IMR-90 (cell line): ENCODE results near the gene RIMS1. TPM values are rescaled to one million over a fixed set of nuclear protein-coding genes. Genes with fewer than 3 reads are reported as not detected.

Source experiments
- ATAC-seq: fragments of 200-7000 bp; cut with Tn5 transposase; 2 replicates; pipeline ENCODE4 v1.9.1; 2020; ENCODE audit warnings: low read depth, mild to moderate bottlenecking, moderate library complexity
- BruUV-seq: library from RNA; stranded (reverse); fragments of 400-500 nt; replicated peaks from 2 replicates; lab custom pipeline; 2021; lab: Mats Ljungman, UMichigan
- CTCF ChIA-PET: fragments of 300-600 bp; formaldehyde crosslinking; extraction: SDS; loops from one replicate; lab custom pipeline; 2021; ENCODE audit warnings: antibody characterized with exemption; lab: Yijun Ruan, JAX
- POLR2A ChIA-PET: fragments of 300-600 bp; sonication (Branson Sonifier 250); formaldehyde crosslinking; loops from one replicate; lab custom pipeline; 2022; ENCODE audit warnings: antibody characterized with exemption; ENCODE audit not compliant: unreplicated experiment; lab: Charles Lee
- DNase-seq: peaks from one replicate; pipeline ENCODE4 v3.0.0; 2013
- H2AFZ ChIP-seq: replicated peaks from 2 replicates; pipeline ENCODE3; 2013; ENCODE audit warnings: low read length, mild to moderate bottlenecking; ENCODE audit not compliant: poor library complexity
- H2AK5ac ChIP-seq: 2 replicates; pipeline ENCODE4 v1.6.1; 2013; ENCODE audit warnings: low read depth, low read length, inconsistent platforms
- H2AK9ac ChIP-seq: replicated peaks from 2 replicates; pipeline ENCODE3; 2013; ENCODE audit warnings: mild to moderate bottlenecking, low read depth, low read length, moderate library complexity; ENCODE audit not compliant: poor library complexity
- H2BK120ac ChIP-seq: 2 replicates; pipeline ENCODE4 v1.6.1; 2013; ENCODE audit warnings: low read depth, low read length, inconsistent platforms
- H2BK15ac ChIP-seq: 3 replicates; pipeline ENCODE4 v1.6.1; 2013; ENCODE audit warnings: low read depth, low read length, inconsistent platforms
- H2BK20ac ChIP-seq: 2 replicates; pipeline ENCODE4 v1.6.1; 2013; ENCODE audit warnings: low read depth, mild to moderate bottlenecking, inconsistent platforms, low read length, moderate library complexity
- H2BK5ac ChIP-seq: 2 replicates; pipeline ENCODE4 v1.6.1; 2013; ENCODE audit warnings: mild to moderate bottlenecking, low read depth, low read length, inconsistent platforms; ENCODE audit not compliant: poor library complexity, severe bottlenecking
- H3K14ac ChIP-seq: replicated peaks from 2 replicates; pipeline ENCODE4 v1.6.1; 2013; ENCODE audit warnings: low read depth, low read length, inconsistent platforms
- H3K18ac ChIP-seq: 2 replicates; pipeline ENCODE4 v1.6.1; 2013; ENCODE audit warnings: low read depth, low read length, control low read depth
- H3K23ac ChIP-seq: 2 replicates; pipeline ENCODE4 v1.6.1; 2013; ENCODE audit warnings: low read depth, low read length, inconsistent platforms
- H3K27ac ChIP-seq: 2 replicates; pipeline ENCODE4 v1.5.1; 2013; ENCODE audit warnings: mild to moderate bottlenecking, control low read depth, low read length; ENCODE audit not compliant: insufficient read depth
- H3K27me3 ChIP-seq: 2 replicates; pipeline ENCODE4 v1.6.1; 2013; ENCODE audit warnings: low read length; ENCODE audit not compliant: control insufficient read depth, insufficient read depth
- H3K36me3 ChIP-seq: 2 replicates; pipeline ENCODE4 v1.6.1; 2013; ENCODE audit warnings: low read length, mixed read lengths; ENCODE audit not compliant: control insufficient read depth, insufficient read depth
- H3K4ac ChIP-seq: 2 replicates; pipeline ENCODE4 v1.6.1; 2013; ENCODE audit warnings: low read depth, low read length, inconsistent platforms
- H3K4me1 ChIP-seq: 2 replicates; pipeline ENCODE4 v1.6.1; 2013; ENCODE audit warnings: low read length, mixed read lengths; ENCODE audit not compliant: control insufficient read depth, insufficient read depth
- H3K4me2 ChIP-seq: 2 replicates; pipeline ENCODE4 v1.6.1; 2013; ENCODE audit warnings: low read depth, mild to moderate bottlenecking, control low read depth, low read length, moderate library complexity
- H3K4me3 ChIP-seq: 2 replicates; pipeline ENCODE4 v1.5.1; 2013; ENCODE audit warnings: low read depth, mild to moderate bottlenecking, control low read depth, low read length, moderate library complexity; ENCODE audit not compliant: insufficient read depth
- H3K56ac ChIP-seq: 2 replicates; pipeline ENCODE4 v1.6.1; 2013; ENCODE audit warnings: low read length, inconsistent platforms; ENCODE audit not compliant: insufficient read depth; ENCODE audit errors: extremely low read depth
- H3K79me1 ChIP-seq, 2 experiments: 2 replicates each; pipeline ENCODE4 v1.6.1; 2013; ENCODE audit warnings: low read length in 2 of 2, inconsistent platforms in 1 of 2, low read depth in 1 of 2
- H3K9ac ChIP-seq: 2 replicates; pipeline ENCODE4 v1.6.1; 2013; ENCODE audit warnings: low read depth, low read length, control low read depth
- H3K9me1 ChIP-seq: 2 replicates; pipeline ENCODE4 v1.6.1; 2013; ENCODE audit warnings: low read length, inconsistent platforms; ENCODE audit not compliant: insufficient read depth
- H3K9me3 ChIP-seq: 2 replicates; pipeline ENCODE4 v1.6.1; 2013; ENCODE audit warnings: low read length; ENCODE audit not compliant: control insufficient read depth, insufficient read depth
- H4K20me1 ChIP-seq: 2 replicates; pipeline ENCODE4 v1.6.1; 2013; ENCODE audit warnings: low read length, inconsistent platforms; ENCODE audit not compliant: insufficient read depth
- H4K5ac ChIP-seq: 2 replicates; pipeline ENCODE4 v1.6.1; 2013; ENCODE audit warnings: mild to moderate bottlenecking, low read depth, low read length, control low read depth
- H4K8ac ChIP-seq, 2 experiments: 2 replicates each; pipeline ENCODE4 v1.6.1; 2013; ENCODE audit warnings: low read depth in 2 of 2, low read length in 2 of 2, control low read depth in 1 of 2, inconsistent platforms in 1 of 2
- H4K91ac ChIP-seq: 2 replicates; pipeline ENCODE4 v1.6.1; 2013; ENCODE audit warnings: low read depth, low read length, inconsistent platforms; ENCODE audit not compliant: insufficient read depth
- MAZ ChIP-seq: IDR thresholded peaks from 2 replicates; pipeline ENCODE4 v1.6.1; 2012; ENCODE audit warnings: low read depth, mild to moderate bottlenecking, low read length, improper control_type of control experiment, moderate library complexity, borderline replicate concordance
- NFE2L2 ChIP-seq: fragments of 150-350 bp; IDR thresholded peaks from 2 replicates; pipeline ENCODE4 v1.6.1; 2016; ENCODE audit warnings: low read depth, mild to moderate bottlenecking, low read length
- RAD21 ChIP-seq: IDR thresholded peaks from 2 replicates; pipeline ENCODE4 v1.6.1; 2012; ENCODE audit warnings: low read length, improper control_type of control experiment
- SMC3 ChIP-seq: fragments of 150-350 bp; IDR thresholded peaks from 2 replicates; pipeline ENCODE4 v1.6.1; 2016; ENCODE audit warnings: low read depth, mild to moderate bottlenecking, antibody characterized with exemption, low read length, moderate library complexity
- WGBS, 2 experiments: methylation state at CpG; one replicate each; pipeline versions ENCODE4 v1.1.5 to v1.1.7; 2013; ENCODE audit warnings: missing lambda C conversion rate in 2 of 2; ENCODE audit not compliant: insufficient read length in 1 of 2; ENCODE audit errors: extremely low coverage in 2 of 2; 5-methylcytosine and 5-hydroxymethylcytosine counted together
- dilution Hi-C: fragments of 300-500 bp; cut with HindIII; formaldehyde crosslinking; loops from one replicate; pipeline ENCODE4 v1.14.3; 2018; ENCODE audit warnings: low sequenced_read_pairs; ENCODE audit not compliant: unreplicated experiment
- in situ Hi-C: fragments of 300-500 bp; cut with MboI; formaldehyde crosslinking; loops from 3 replicates; pipeline ENCODE4 v1.14.3; 2019; ENCODE audit warnings: low sequenced_read_pairs, inconsistent platforms, mixed read lengths
- intact Hi-C: fragments of 100-400 bp; cut with micrococcal nuclease; formaldehyde crosslinking; loops from 2 replicates; pipeline ENCODE4 v1.10.0; 2022
- polyA plus RNA-seq, 3 experiments: library from polyadenylated mRNA; depleted of rRNA; stranded (reverse); fragments of >200 nt; gene quantifications; 2 replicates each; pipeline ENCODE4 v1.2.3, GENCODE V29; 2012; ENCODE audit warnings: low replicate concordance in 1 of 3
- total RNA-seq: library from RNA; depleted of rRNA; stranded (reverse); fragments of >200 nt; gene quantifications from 2 replicates; pipeline ENCODE4 v1.2.3, GENCODE V29; 2012
- TF ChIP-seq, protein P1 (sequence below): conservative IDR thresholded peaks from 2 replicates; pipeline ENCODE4 v1.5.1; 2012; ENCODE audit warnings: mild to moderate bottlenecking, low read depth, low read length, improper control_type of control experiment
- TF ChIP-seq, protein P2 (sequence below): fragments of 150-350 bp; IDR thresholded peaks from 2 replicates; pipeline ENCODE4 v1.6.1; 2016; ENCODE audit warnings: low read depth, mild to moderate bottlenecking, low read length, moderate library complexity, borderline replicate concordance

RIMS1 gene
- total and polyA plus RNA-seq, 2 of the 4 experiments (the other 2 are of a cell fraction) = 0.44 to 3.8 TPM

DNA sequence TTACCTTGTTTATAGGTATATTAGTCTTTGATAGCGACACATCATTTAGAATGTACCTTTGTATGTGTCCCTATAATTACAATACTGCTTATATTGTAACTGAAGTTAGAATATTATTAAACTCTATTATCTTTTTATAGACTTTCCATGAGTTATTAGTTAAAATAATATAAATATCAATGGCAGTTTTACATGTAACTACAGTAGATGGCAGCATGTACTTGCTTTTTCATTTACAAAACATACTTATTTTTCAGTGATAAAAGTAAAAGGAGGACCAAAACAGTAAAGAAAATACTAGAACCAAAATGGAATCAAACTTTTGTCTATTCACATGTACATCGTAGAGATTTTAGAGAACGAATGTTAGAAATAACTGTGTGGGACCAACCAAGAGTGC, 364.3 kb downstream of the RIMS1 start:
- H4K5ac ChIP-seq = no peak overlapping the region
- dilution Hi-C loops (no loop called here), in situ Hi-C loops (loop anchor here (25.0 kb wide), 1 partner anchor 337 kb away; no protein-coding TSS in a partner anchor), intact Hi-C loops (loop anchor here (1.0 to 10.0 kb wide), 3 partner anchors 162 to 930 kb away; no protein-coding TSS in a partner anchor)
- H3K9me3 ChIP-seq = no peaks in the 10 kb centered on the region
- no peak overlapping the region for H2BK15ac ChIP-seq
- H2BK5ac ChIP-seq = no peak overlapping the region
- ATAC-seq (no peak), DNase-seq (peak; percentile 31)
- no peak overlapping the region for H2BK120ac ChIP-seq
- TF ChIP-seq, protein P1, sequence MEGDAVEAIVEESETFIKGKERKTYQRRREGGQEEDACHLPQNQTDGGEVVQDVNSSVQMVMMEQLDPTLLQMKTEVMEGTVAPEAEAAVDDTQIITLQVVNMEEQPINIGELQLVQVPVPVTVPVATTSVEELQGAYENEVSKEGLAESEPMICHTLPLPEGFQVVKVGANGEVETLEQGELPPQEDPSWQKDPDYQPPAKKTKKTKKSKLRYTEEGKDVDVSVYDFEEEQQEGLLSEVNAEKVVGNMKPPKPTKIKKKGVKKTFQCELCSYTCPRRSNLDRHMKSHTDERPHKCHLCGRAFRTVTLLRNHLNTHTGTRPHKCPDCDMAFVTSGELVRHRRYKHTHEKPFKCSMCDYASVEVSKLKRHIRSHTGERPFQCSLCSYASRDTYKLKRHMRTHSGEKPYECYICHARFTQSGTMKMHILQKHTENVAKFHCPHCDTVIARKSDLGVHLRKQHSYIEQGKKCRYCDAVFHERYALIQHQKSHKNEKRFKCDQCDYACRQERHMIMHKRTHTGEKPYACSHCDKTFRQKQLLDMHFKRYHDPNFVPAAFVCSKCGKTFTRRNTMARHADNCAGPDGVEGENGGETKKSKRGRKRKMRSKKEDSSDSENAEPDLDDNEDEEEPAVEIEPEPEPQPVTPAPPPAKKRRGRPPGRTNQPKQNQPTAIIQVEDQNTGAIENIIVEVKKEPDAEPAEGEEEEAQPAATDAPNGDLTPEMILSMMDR = peak; percentile 47
- TF ChIP-seq MAZ (no peak), RAD21 (peak; percentile 46), NFE2L2 (no peak), SMC3 (peak; percentile 26; the same call in 1 of the 2 replicates)
- TF ChIP-seq, protein P2, sequence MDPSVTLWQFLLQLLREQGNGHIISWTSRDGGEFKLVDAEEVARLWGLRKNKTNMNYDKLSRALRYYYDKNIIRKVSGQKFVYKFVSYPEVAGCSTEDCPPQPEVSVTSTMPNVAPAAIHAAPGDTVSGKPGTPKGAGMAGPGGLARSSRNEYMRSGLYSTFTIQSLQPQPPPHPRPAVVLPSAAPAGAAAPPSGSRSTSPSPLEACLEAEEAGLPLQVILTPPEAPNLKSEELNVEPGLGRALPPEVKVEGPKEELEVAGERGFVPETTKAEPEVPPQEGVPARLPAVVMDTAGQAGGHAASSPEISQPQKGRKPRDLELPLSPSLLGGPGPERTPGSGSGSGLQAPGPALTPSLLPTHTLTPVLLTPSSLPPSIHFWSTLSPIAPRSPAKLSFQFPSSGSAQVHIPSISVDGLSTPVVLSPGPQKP = no peak
- H3K27ac ChIP-seq = no peak overlapping the region
- H2AFZ ChIP-seq = no peak overlapping the region
- H4K20me1 ChIP-seq = no peaks in the 10 kb centered on the region
- H4K91ac ChIP-seq = no peak overlapping the region
- H3K56ac ChIP-seq = no peak overlapping the region
- ChIA-PET POLR2A (no interaction called here), CTCF (no interaction called here)
- H3K23ac ChIP-seq = no peak overlapping the region
- H3K4ac ChIP-seq = no peak overlapping the region
- no peak overlapping the region for H3K4me3 ChIP-seq
- H3K4me2 ChIP-seq = no peak overlapping the region
- no peaks in the 10 kb centered on the region for H3K27me3 ChIP-seq
- no peaks in the 10 kb centered on the region for H3K36me3 ChIP-seq
- no peak overlapping the region for H3K18ac ChIP-seq
- H4K8ac ChIP-seq = no peak overlapping the region
- H3K9me1 ChIP-seq = no peaks in the 10 kb centered on the region
- no peak overlapping the region for H2BK20ac ChIP-seq
- H3K4me1 ChIP-seq = peaks cover under 1% of the 10 kb centered on the region; the same call in 1 of the 2 replicates
- no peak overlapping the region for H2AK9ac ChIP-seq
- no TSS peak for BruUV-seq
- H3K79me1 ChIP-seq = no peaks in the 10 kb centered on the region
- H3K14ac ChIP-seq = no peak overlapping the region
- H2AK5ac ChIP-seq = no peak overlapping the region
- no peak overlapping the region for H3K9ac ChIP-seq
- WGBS, 2 experiments = no CpG with 5 or more reads among the region's 3 CpGs
